H1 (cell line): Measurements from ENCODE around the gene MAML3. TPM values are rescaled to one million over a fixed set of nuclear protein-coding genes. Genes with fewer than 3 reads are reported as not detected.

Experiments
- CTCF ChIA-PET: fragments of 300-600 bp; sonication (Branson Sonifier 250); formaldehyde crosslinking; loops from one replicate; lab custom pipeline; 2021; ENCODE audit not compliant: partially characterized antibody; lab: Charles Lee
- POLR2A ChIA-PET: fragments of 300-600 bp; sonication (Branson Sonifier 250); formaldehyde crosslinking; loops from one replicate; lab custom pipeline; 2021; ENCODE audit warnings: inconsistent platforms; ENCODE audit not compliant: partially characterized antibody; lab: Charles Lee
- DNase-seq, 2 experiments: peaks; one replicate each; pipeline versions ENCODE4 v3.0.0 to v3.0.0-alpha.2; 2010 to 2022; ENCODE audit warnings: low spot score in 2 of 2, low read depth in 1 of 2, mixed read lengths in 1 of 2
- FAIRE-seq: peaks from 2 replicates; lab custom pipeline; 2011; peaks lifted over from hg19 to GRCh38; lab: Jason Lieb, UNC
- H2AFZ ChIP-seq: 2 replicates; pipeline ENCODE4 v1.8.1; 2012; ENCODE audit warnings: low read length, inconsistent platforms
- H2AK5ac ChIP-seq: 2 replicates; pipeline ENCODE4 v1.6.1; 2013; ENCODE audit warnings: low read depth, low read length
- H2BK120ac ChIP-seq: replicated peaks from 2 replicates; pipeline ENCODE3; 2013; ENCODE audit warnings: low read depth, low read length, inconsistent platforms
- H2BK12ac ChIP-seq: 2 replicates; pipeline ENCODE4 v1.6.1; 2013; ENCODE audit warnings: low read depth, low read length
- H2BK15ac ChIP-seq: 2 replicates; pipeline ENCODE4 v1.6.1; 2013; ENCODE audit warnings: low read length
- H2BK20ac ChIP-seq: 2 replicates; pipeline ENCODE4 v1.6.1; 2013; ENCODE audit warnings: low read length
- H2BK5ac ChIP-seq: 2 replicates; pipeline ENCODE4 v1.6.1; 2013; ENCODE audit warnings: low read depth, low read length
- H3K14ac ChIP-seq: 2 replicates; pipeline ENCODE4 v1.6.1; 2013; ENCODE audit warnings: inconsistent platforms; ENCODE audit not compliant: insufficient read length
- H3K18ac ChIP-seq: 2 replicates; pipeline ENCODE4 v1.6.1; 2013; ENCODE audit warnings: low read length; ENCODE audit errors: extremely low read depth
- H3K23ac ChIP-seq: 2 replicates; pipeline ENCODE4 v1.6.1; 2013; ENCODE audit warnings: inconsistent platforms; ENCODE audit not compliant: insufficient read length
- H3K23me2 ChIP-seq: 2 replicates; pipeline ENCODE4 v1.6.1; 2013; ENCODE audit warnings: low read depth, low read length
- H3K27ac ChIP-seq: 2 replicates; pipeline ENCODE4 v1.6.1; 2011; ENCODE audit warnings: low read depth, low read length, inconsistent platforms
- H3K27me3 ChIP-seq, 4 experiments: replicated peaks in 1 of 4; 1 replicate in 1 of 4; 2 replicates in 3 of 4; pipeline versions ENCODE4 v1.6.1 to v1.8.1; 2011 to 2013; ENCODE audit warnings: low read length in 3 of 4, mild to moderate bottlenecking in 3 of 4, inconsistent platforms in 2 of 4, mixed read lengths in 2 of 4, moderate library complexity in 1 of 4; ENCODE audit not compliant: control insufficient read depth in 3 of 4, insufficient read depth in 3 of 4; ENCODE audit errors: extremely low read depth in 1 of 4
- H3K36me3 ChIP-seq, 4 experiments: 2 replicates each; pipeline versions ENCODE4 v1.6.1 to v1.8.1; 2011 to 2013; ENCODE audit warnings: mild to moderate bottlenecking in 4 of 4, low read length in 3 of 4, moderate library complexity in 2 of 4, control low read depth in 1 of 4, inconsistent platforms in 1 of 4; ENCODE audit not compliant: insufficient read depth in 4 of 4, control insufficient read depth in 2 of 4
- H3K4ac ChIP-seq: replicated peaks from 2 replicates; pipeline ENCODE3; 2013; ENCODE audit warnings: low read length, low read depth, mixed read lengths, inconsistent platforms; ENCODE audit not compliant: insufficient read length
- H3K4me1 ChIP-seq, 4 experiments: replicated peaks in 1 of 4; 1 replicate in 1 of 4; 2 replicates in 3 of 4; pipeline versions ENCODE4 v1.6.1 to v1.8.1; 2011 to 2013; ENCODE audit warnings: low read length in 3 of 4, inconsistent platforms in 2 of 4, mixed read lengths in 1 of 4; ENCODE audit not compliant: insufficient read depth in 4 of 4, control insufficient read depth in 3 of 4
- H3K4me2 ChIP-seq, 2 experiments: 2 replicates each; pipeline versions ENCODE4 v1.6.1 to v1.8.1; 2011 to 2013; ENCODE audit warnings: low read depth in 2 of 2, low read length in 2 of 2, control low read depth in 1 of 2, inconsistent platforms in 1 of 2, mild to moderate bottlenecking in 1 of 2; ENCODE audit not compliant: insufficient read depth in 1 of 2
- H3K4me3 ChIP-seq, 4 experiments: fragments of 200-600, 300-600 bp in 1 of 4; sonication (generic), shearing (Covaris generic), sonication (Bioruptor Twin) in 1 of 4; 2 replicates each; pipeline versions ENCODE4 v1.5.1 to v1.8.1; 2011 to 2016; ENCODE audit warnings: low read length in 4 of 4, low read depth in 3 of 4, control low read depth in 2 of 4, inconsistent platforms in 2 of 4, mild to moderate bottlenecking in 2 of 4, mixed read lengths in 1 of 4, moderate library complexity in 1 of 4; ENCODE audit not compliant: insufficient read depth in 2 of 4; ENCODE audit errors: extremely low read depth in 1 of 4
- H3K56ac ChIP-seq: replicated peaks from 2 replicates; pipeline ENCODE3; 2013; ENCODE audit warnings: low read depth, mild to moderate bottlenecking, mixed read lengths, low read length, inconsistent platforms; ENCODE audit not compliant: insufficient read length
- H3K79me1 ChIP-seq: 2 replicates; pipeline ENCODE4 v1.6.1; 2013; ENCODE audit warnings: low read depth, low read length, control low read depth
- H3K79me2 ChIP-seq, 2 experiments: 2 replicates each; pipeline versions ENCODE4 v1.6.1 to v1.8.1; 2012 to 2013; ENCODE audit warnings: low read length in 2 of 2, mild to moderate bottlenecking in 2 of 2, inconsistent platforms in 1 of 2; ENCODE audit not compliant: insufficient read depth in 2 of 2, control insufficient read depth in 1 of 2
- H3K9ac ChIP-seq, 4 experiments: replicated peaks in 1 of 4; 1 replicate in 1 of 4; 2 replicates in 3 of 4; pipeline versions ENCODE4 v1.6.1 to v1.8.1; 2011 to 2013; ENCODE audit warnings: low read depth in 3 of 4, low read length in 3 of 4, control low read depth in 2 of 4, mild to moderate bottlenecking in 2 of 4, moderate library complexity in 2 of 4, inconsistent platforms in 1 of 4; ENCODE audit errors: extremely low read depth in 1 of 4
- H3K9me3 ChIP-seq, 2 experiments: 2 replicates each; pipeline versions ENCODE4 v1.6.1 to v1.8.1; 2012 to 2013; ENCODE audit warnings: mild to moderate bottlenecking in 2 of 2, moderate library complexity in 2 of 2, control low read depth in 1 of 2, inconsistent platforms in 1 of 2, low read depth in 1 of 2, low read length in 1 of 2, mixed read lengths in 1 of 2; ENCODE audit not compliant: insufficient read depth in 2 of 2
- H4K20me1 ChIP-seq, 2 experiments: replicated peaks in 1 of 2; 2 replicates each; pipeline versions ENCODE3 to v1.8.1; 2011 to 2013; ENCODE audit warnings: inconsistent platforms in 2 of 2, low read length in 2 of 2, mild to moderate bottlenecking in 1 of 2; ENCODE audit not compliant: insufficient read depth in 2 of 2, control insufficient read depth in 1 of 2
- H4K5ac ChIP-seq: 2 replicates; pipeline ENCODE4 v1.6.1; 2013; ENCODE audit warnings: low read length, low read depth, mixed read lengths, inconsistent platforms; ENCODE audit not compliant: insufficient read length
- H4K8ac ChIP-seq: 2 replicates; pipeline ENCODE4 v1.8.0; 2013; ENCODE audit warnings: mild to moderate bottlenecking, moderate library complexity, low read length, inconsistent platforms; ENCODE audit not compliant: insufficient read depth; ENCODE audit errors: extremely low read depth
- H4K91ac ChIP-seq: replicated peaks from 2 replicates; pipeline ENCODE3; 2013; ENCODE audit warnings: low read length, mixed read lengths, inconsistent platforms; ENCODE audit not compliant: insufficient read length
- CBX8 ChIP-seq: fragments of 300-800, 300-1000 bp; sonication (generic); IDR thresholded peaks from 2 replicates; pipeline ENCODE4 v1.7.1; 2016; ENCODE audit warnings: low read depth, low read length, borderline replicate concordance
- JUND ChIP-seq: IDR thresholded peaks from 2 replicates; pipeline ENCODE4 v1.6.1; 2011; ENCODE audit warnings: mild to moderate bottlenecking, improper control_type of control experiment, low read length
- RBBP5 ChIP-seq: IDR thresholded peaks from 2 replicates; pipeline ENCODE4 v1.7.1; 2012; ENCODE audit warnings: low read depth, mild to moderate bottlenecking, inconsistent platforms, low read length, moderate library complexity, borderline replicate concordance
- RNF2 ChIP-seq: fragments of 200-900, 300-1000 bp; sonication (generic); IDR thresholded peaks from 2 replicates; pipeline ENCODE4 v1.7.1; 2016; ENCODE audit warnings: borderline replicate concordance, low read depth, mild to moderate bottlenecking, antibody characterized with exemption, low read length; ENCODE audit not compliant: poor library complexity, severe bottlenecking; ENCODE audit errors: missing control alignments
- SP1 ChIP-seq: IDR thresholded peaks from 2 replicates; pipeline ENCODE4 v1.6.1; 2011; ENCODE audit warnings: low read depth, low read length
- SP2 ChIP-seq: IDR thresholded peaks from 2 replicates; pipeline ENCODE4 v1.6.1; 2012; ENCODE audit warnings: mild to moderate bottlenecking, low read length, inconsistent platforms
- TBP ChIP-seq: IDR thresholded peaks from 2 replicates; pipeline ENCODE4 v1.6.1; 2011; ENCODE audit warnings: low read depth, low read length, improper control_type of control experiment
- TCF12 ChIP-seq: IDR thresholded peaks from 2 replicates; pipeline ENCODE4 v1.6.1; 2011; ENCODE audit warnings: low read depth, mild to moderate bottlenecking, low read length
- TEAD4 ChIP-seq: IDR thresholded peaks from 2 replicates; pipeline ENCODE4 v1.6.1; 2012; ENCODE audit warnings: low read depth, low read length, inconsistent platforms, mixed read lengths
- WGBS, 2 experiments: shearing (Covaris generic) in 1 of 2; methylation state at CpG; one replicate each; pipeline versions ENCODE4 v1.1.6 to v1.1.7; 2013 to 2015; ENCODE audit warnings: low lambda C conversion rate in 2 of 2, mixed read lengths in 2 of 2, inconsistent platforms in 1 of 2, low coverage in 1 of 2, missing lambda C conversion rate in 1 of 2; ENCODE audit not compliant: insufficient replicate concordance in 2 of 2, insufficient coverage in 1 of 2, insufficient read length in 1 of 2; ENCODE audit errors: extremely low coverage in 1 of 2, missing lambda C conversion rate in 1 of 2; 5-methylcytosine and 5-hydroxymethylcytosine counted together
- polyA plus RNA-seq, 7 experiments: library from polyadenylated mRNA; depleted of rRNA in 3 of 7; stranded (reverse) in 5 of 7; unstranded in 2 of 7; fragments of >200 nt in 5 of 7; fragments of 200-250 nt in 2 of 7; gene quantifications; 1 replicate in 5 of 7; 2 replicates in 1 of 7; 4 replicates in 1 of 7; pipeline versions ENCODE4 v1.2.1 to v1.2.3, GENCODE V29; 2011 to 2013; ENCODE audit warnings: missing spikeins in 2 of 7, mixed read lengths in 2 of 7
- total RNA-seq: library from RNA; stranded (reverse); fragmentation: NEBNext Ultra II Directional; extraction: Animal tissue kit (Norgen Biotek cat#: 25700); gene quantifications from 2 replicates; pipeline ENCODE4 v1.2.1, GENCODE V29; 2021

Gene MAML3
- total and polyA plus RNA-seq, 2 of the 8 experiments (the other 6 are each of a cell fraction or from before 2014, with no cell fraction given): 2.1 to 5.7 TPM

- no peaks in the 10 kb centered on the region for H3K27me3 ChIP-seq
- no peak overlapping the region for H3K4ac ChIP-seq
- no peak overlapping the region for H4K91ac ChIP-seq
- H3K79me2 ChIP-seq: no peaks in the 10 kb centered on the region
- ChIA-PET CTCF (no interaction called here), POLR2A (no interaction called here)
- no peak overlapping the region for H2BK5ac ChIP-seq
- H3K56ac ChIP-seq: no peak overlapping the region
- WGBS, 2 experiments: 82% methylated on average over 17 of the region's 17 CpGs; no CpG with 5 or more reads in 1 of the 2 experiments
- H2BK12ac ChIP-seq: peak overlapping the region; percentile 87; the same call in 1 of the 2 replicates
- no peaks in the 10 kb centered on the region for H4K20me1 ChIP-seq
- 0 out of 2 replicates have a peak overlapping the region, but pooled peaks have one; percentile 46 for H2BK15ac ChIP-seq
- FAIRE-seq (peak; percentile 72), DNase-seq (no peak)
- no peak overlapping the region for H3K23ac ChIP-seq
- H3K23me2 ChIP-seq: no peaks in the 10 kb centered on the region
- peak overlapping the region; percentile 38 for H2BK120ac ChIP-seq
- H2AK5ac ChIP-seq: no peak overlapping the region
- peak overlapping the region; percentile 4; the same call in 1 of the 2 replicates for H3K18ac ChIP-seq
- H3K4me1 ChIP-seq: peaks cover 5 to 11% (median 7%) of the 10 kb centered on the region in 4 experiments; a peak in 6 of 7 replicates
- peak overlapping the region; percentile 72; the same call in 1 of the 2 replicates for H2BK20ac ChIP-seq
- no peak overlapping the region for H3K14ac ChIP-seq
- no peaks in the 10 kb centered on the region for H3K36me3 ChIP-seq
- TF ChIP-seq SP1 (no peak), TEAD4 (peak; percentile 96), TBP (no peak), TCF12 (0 out of 2 replicates have a peak, but pooled peaks have one; percentile 15), RNF2 (no peak), SP2 (no peak), RBBP5 (no peak), JUND (0 out of 2 replicates have a peak, but pooled peaks have one; percentile 33), CBX8 (no peak)
- no peaks in the 10 kb centered on the region for H3K9me3 ChIP-seq
- no peak overlapping the region for H3K27ac ChIP-seq
- no peaks in the 10 kb centered on the region for H3K79me1 ChIP-seq
- no peak overlapping the region for H3K4me3 ChIP-seq
- no peak overlapping the region for H4K8ac ChIP-seq
- H2AFZ ChIP-seq: no peak overlapping the region
- no peak overlapping the region for H3K9ac ChIP-seq
- H3K4me2 ChIP-seq: peak overlapping the region in 1 of 2 experiments; percentile 16; a peak in 1 of 4 replicates
- no peak overlapping the region for H4K5ac ChIP-seq
These were observed 164.9 kb downstream of the MAML3 start for GRCh38 chr4:139988863-139989765.
